Measurements from ENCODE around the gene PYURF.
A peak's percentile ranks its signal among the peaks of the same experiment; 100 is the strongest.

Gene PYURF

GRCh38 chr4:88523325-88524129 is at the start of gene PYURF:
PYURF (minus strand) TSS chr4:88523776; CDS start chr4:88523700, 76 bp downstream.
- DNase-seq, result peak; percentile 79

GRCh38 chr4:88570001-88570400 is 46.4 kb upstream of the PYURF start:
- DNase-seq, result no peak

- DNase-seq, result no peak
Observed at GRCh38 chr4:88567591-88567990, 44.0 kb upstream of the PYURF start.

GRCh38 chr4:88549815-88550214 is 26.2 kb upstream of the PYURF start:
- DNase-seq, result no peak

GRCh38 chr4:88539322-88540068 is 15.9 kb upstream of the PYURF start:
- DNase-seq, result peak; percentile 74

GRCh38 chr4:88537709-88538108 is 14.1 kb upstream of the PYURF start:
- DNase-seq, result no peak

- no peak for DNase-seq
Observed at GRCh38 chr4:88535090-88535755, 11.6 kb upstream of the PYURF start.

GRCh38 chr4:88533937-88534750 is 10.6 kb upstream of the PYURF start:
- no peak for DNase-seq

- DNase-seq, result no peak
Observed at GRCh38 chr4:88533088-88533790, 9.7 kb upstream of the PYURF start.

GRCh38 chr4:88531549-88531948 is 8.0 kb upstream of the PYURF start:
- DNase-seq, result no peak

GRCh38 chr4:88528861-88529260 is 5.3 kb upstream of the PYURF start:
- no peak for DNase-seq

GRCh38 chr4:88527787-88528186 is 4.2 kb upstream of the PYURF start:
- no peak for DNase-seq

- DNase-seq, result no peak
Observed at GRCh38 chr4:88526221-88526815, 2.7 kb upstream of the PYURF start.

- DNase-seq, result no peak
Observed at GRCh38 chr4:88524171-88524570, 595 bp upstream of the PYURF start.

- DNase-seq, result no peak
Observed at GRCh38 chr4:88522702-88523324, 763 bp downstream of the PYURF start.

- DNase-seq, result no peak
Observed at GRCh38 chr4:88518911-88519310, 4.7 kb downstream of the PYURF start.

GRCh38 chr4:88517825-88518224 is 5.8 kb downstream of the PYURF start:
- DNase-seq, result no peak

GRCh38 chr4:88516746-88517145 is 6.8 kb downstream of the PYURF start:
- DNase-seq, result no peak

- no peak for DNase-seq
Observed at GRCh38 chr4:88514557-88515511, 8.7 kb downstream of the PYURF start.

- no peak for DNase-seq
Observed at GRCh38 chr4:88511236-88511635, 12.3 kb downstream of the PYURF start.

Measured in activated CD4-positive, CD25-positive, alpha-beta regulatory T cell treated with anti-CD3 and anti-CD28 coated beads, Interleukin-2, amount 50 U/mL, for 72 hours (primary cell).